ENCODE data around the gene CHST9. TPM values are rescaled to one million over a fixed set of nuclear protein-coding genes. Genes with fewer than 3 reads are reported as not detected.

Gene CHST9
- total RNA-seq, 2 experiments from 2014 or later = not detected

DNA sequence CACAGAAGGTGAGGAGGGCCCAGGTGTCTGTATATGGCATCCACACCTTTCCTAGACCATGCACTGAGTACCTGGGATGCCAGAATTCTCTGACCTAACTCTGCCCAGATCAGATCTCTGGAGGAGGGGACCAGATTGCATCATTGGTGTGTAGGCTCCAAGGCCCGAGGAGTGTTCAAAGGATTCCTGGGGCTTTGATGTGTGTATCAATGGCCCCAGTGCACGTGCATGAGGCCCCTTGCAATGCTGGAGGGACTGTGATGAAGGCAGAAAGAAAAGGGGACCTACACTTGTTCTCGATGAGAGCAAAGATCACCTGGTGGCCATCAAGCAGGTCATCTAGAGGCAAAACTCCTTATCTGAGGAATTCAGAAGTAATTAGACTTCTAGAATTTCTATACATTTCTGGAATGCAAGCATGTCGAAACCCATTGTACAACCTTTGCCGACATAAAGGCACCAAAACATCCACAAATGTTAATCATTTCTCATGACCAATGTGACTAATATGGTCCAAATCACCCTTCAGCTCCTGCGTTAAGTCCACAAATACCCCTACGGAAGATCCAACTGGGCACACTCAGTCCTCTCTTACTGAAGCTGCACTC lies 123.5 kb downstream of the CHST9 start:
- intact Hi-C loops (cut with micrococcal nuclease) = no loop called here
- CTCF ChIA-PET = no interaction called here
- H3K27ac Mint-ChIP-seq = no peak overlapping the region
- H3K27me3 Mint-ChIP-seq = no peaks in the 10 kb centered on the region
- H3K4me3 Mint-ChIP-seq = no peak overlapping the region
- POLR2A ChIA-PET = no interaction called here
- DNase-seq = no peak
- H3K4me1 Mint-ChIP-seq (ENCODE audit: low read depth) = no peaks in the 10 kb centered on the region
- no peaks in the 10 kb centered on the region for H3K36me3 Mint-ChIP-seq
- peaks cover 8% of the 10 kb centered on the region for H3K9me3 Mint-ChIP-seq

DNA sequence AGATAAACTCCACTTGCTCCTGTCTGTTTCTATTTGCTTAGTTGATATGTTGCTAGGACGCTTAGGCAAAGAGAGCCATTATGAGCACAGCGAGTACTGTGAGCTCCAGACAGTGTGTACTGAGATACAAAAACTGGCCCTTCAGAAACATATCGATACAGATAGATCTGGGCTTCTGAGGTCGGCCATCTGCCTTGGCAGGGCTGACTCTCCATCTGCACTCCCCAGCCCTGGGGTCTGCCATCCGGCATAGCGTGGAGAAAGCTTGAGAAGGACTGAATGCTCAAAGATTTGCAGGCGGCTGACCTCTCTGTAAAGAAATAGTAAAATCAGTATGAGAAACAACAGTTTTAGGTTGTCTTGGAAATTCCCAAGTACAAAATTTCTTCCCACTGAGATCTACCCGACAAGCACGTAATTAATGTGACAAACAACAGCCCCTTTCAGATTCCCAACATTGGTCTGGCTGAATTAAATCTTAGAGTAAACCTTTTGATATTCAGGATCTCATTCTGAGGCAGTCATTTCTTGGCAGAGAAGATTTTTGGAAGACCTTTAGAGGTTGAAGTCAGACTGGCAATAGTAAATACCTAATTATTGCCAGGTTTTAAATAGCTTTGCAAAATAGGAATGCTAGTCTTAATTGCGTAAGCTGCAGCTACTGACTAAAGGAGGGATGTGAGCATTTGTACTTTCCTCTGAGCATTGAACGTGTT lies 127.4 kb downstream of the CHST9 start:
- intact Hi-C loops (cut with micrococcal nuclease) = no loop called here
- ChIA-PET POLR2A (no interaction called here), CTCF (no interaction called here)
- no peaks in the 10 kb centered on the region for H3K4me1 Mint-ChIP-seq (ENCODE audit: low read depth)
- DNase-seq = no peak
- H3K36me3 Mint-ChIP-seq = no peaks in the 10 kb centered on the region
- H3K27ac Mint-ChIP-seq = no peak overlapping the region
- no peak overlapping the region for H3K4me3 Mint-ChIP-seq
- no peaks in the 10 kb centered on the region for H3K27me3 Mint-ChIP-seq
- H3K9me3 Mint-ChIP-seq = peaks cover 6% of the 10 kb centered on the region

DNA sequence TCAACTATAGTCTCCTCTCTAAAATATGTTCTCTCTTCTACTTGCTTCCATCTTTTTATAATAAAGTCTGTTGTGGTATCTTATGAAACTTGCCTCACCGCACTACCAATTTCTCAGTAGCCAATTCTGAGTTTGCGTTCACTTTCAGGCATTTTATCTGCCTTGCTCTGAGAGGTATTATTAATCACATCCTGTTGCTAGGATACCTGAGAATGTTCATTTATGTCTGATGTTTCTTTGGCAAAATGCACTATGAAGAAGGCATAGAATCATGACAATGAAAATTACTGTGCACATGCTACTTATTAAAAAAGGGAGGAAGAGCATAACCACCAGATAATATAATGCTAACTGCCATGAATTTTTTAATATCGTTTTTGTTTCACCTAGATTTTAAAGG lies 130.2 kb downstream of the CHST9 start:
- H3K9me3 Mint-ChIP-seq = peaks cover 3% of the 10 kb centered on the region
- ChIA-PET POLR2A (no interaction called here), CTCF (no interaction called here)
- H3K27ac Mint-ChIP-seq = no peak overlapping the region
- no peak for DNase-seq
- H3K27me3 Mint-ChIP-seq = no peaks in the 10 kb centered on the region
- H3K4me3 Mint-ChIP-seq = no peak overlapping the region
- no peaks in the 10 kb centered on the region for H3K36me3 Mint-ChIP-seq
- H3K4me1 Mint-ChIP-seq (ENCODE audit: low read depth) = no peaks in the 10 kb centered on the region
- intact Hi-C loops (cut with micrococcal nuclease) = no loop called here

DNA sequence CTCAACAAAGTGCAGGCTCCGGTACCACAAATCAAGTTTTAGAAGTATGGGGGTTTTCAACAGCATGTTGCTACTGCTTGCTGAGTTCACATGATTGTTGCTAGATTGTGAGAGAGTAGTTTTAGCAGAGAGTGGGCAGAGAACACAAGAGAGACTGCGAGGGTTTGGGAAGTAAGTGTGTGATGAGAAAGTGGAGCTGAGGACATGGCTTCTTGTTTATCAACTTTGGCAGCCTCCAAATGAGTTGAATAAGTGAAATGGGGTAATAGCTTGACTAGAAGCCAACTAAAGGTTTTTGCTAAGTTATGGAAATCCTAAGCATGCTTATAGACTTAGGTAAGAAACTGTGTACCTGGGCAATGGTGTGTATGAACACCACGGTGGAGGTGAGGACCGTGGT lies 135.1 kb downstream of the CHST9 start:
- Mint-ChIP-seq H3K9me3 (peaks cover 2% of the 10 kb centered on the region), H3K4me1 (ENCODE audit: low read depth) (no peaks in the 10 kb centered on the region), H3K4me3 (no peak overlapping the region), H3K36me3 (no peaks in the 10 kb centered on the region), H3K27ac (no peak overlapping the region), H3K27me3 (no peaks in the 10 kb centered on the region)
- intact Hi-C loops (cut with micrococcal nuclease) = no loop called here
- ChIA-PET CTCF (no interaction called here), POLR2A (no interaction called here)
- no peak for DNase-seq

DNA sequence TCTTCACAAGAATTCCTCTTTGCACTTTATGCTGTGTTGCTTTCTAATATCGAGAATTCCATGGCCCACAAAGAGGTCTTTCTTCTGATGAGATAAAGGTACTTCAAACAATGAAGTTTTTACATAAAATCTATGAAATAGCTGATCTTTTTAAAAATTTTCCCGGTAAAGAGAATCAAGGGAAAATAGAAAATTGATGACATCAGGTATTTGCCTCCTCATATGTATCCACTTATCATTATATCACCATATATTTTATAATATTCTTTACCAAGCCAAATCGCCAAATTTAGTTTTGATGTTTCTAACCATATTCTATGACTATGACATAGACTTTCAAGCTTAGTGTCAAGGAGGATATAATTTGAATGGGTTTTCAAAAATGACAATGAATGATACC lies 139.8 kb downstream of the CHST9 start:
- Mint-ChIP-seq H3K36me3 (no peaks in the 10 kb centered on the region), H3K27me3 (no peaks in the 10 kb centered on the region), H3K9me3 (peaks cover 2% of the 10 kb centered on the region), H3K4me1 (ENCODE audit: low read depth) (no peaks in the 10 kb centered on the region), H3K27ac (no peak overlapping the region), H3K4me3 (no peak overlapping the region)
- no peak for DNase-seq
- ChIA-PET POLR2A (interaction anchor here (0.6 kb wide), 1 partner anchor 268 kb away, joined by 7 read pairs; no protein-coding TSS in a partner anchor), CTCF (no interaction called here)
- intact Hi-C loops (cut with micrococcal nuclease) = no loop called here

DNA sequence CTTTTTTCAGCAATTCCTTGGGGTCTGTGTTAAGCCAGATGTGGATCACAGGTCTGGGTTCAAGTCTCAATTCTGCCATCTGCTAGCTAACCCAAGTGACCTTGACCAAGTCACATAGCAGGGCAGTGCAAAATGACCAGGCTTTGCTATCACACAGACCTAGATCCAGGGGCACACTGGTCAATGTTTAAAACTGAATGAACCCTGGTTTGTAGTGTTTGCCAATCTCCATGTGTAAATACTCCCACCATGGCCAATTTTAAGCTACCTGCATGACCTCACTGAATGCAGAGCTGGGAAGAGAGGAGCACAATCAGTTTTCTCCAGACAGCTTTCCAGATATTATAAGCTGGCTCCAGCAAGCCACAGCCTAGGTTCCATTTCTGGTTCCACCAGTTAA lies 142.9 kb downstream of the CHST9 start:
- Mint-ChIP-seq H3K9me3 (no peaks in the 10 kb centered on the region), H3K4me3 (no peak overlapping the region), H3K36me3 (no peaks in the 10 kb centered on the region), H3K4me1 (ENCODE audit: low read depth) (no peaks in the 10 kb centered on the region), H3K27me3 (no peaks in the 10 kb centered on the region), H3K27ac (no peak overlapping the region)
- intact Hi-C loops (cut with micrococcal nuclease) = no loop called here
- no peak for DNase-seq
- CTCF ChIA-PET = no interaction called here
- POLR2A ChIA-PET = no interaction called here

DNA sequence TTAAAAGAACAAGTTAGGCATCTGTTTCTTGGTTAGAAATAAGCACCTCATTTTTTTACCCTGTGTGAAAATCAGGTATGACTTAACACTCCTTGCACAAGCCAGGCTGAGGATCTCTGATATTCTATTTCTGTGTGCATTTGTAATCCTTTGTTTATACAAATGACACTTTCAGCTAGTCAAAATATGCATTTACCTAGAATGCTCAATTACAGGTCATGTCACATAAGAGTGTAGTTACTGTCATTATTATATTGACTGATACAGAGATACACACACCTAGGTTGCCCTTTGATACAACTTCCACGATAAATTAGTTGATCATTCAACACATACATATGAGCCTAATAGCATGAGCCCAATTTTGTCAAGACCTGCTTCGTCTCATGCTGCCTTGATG lies 144.3 kb downstream of the CHST9 start:
- CTCF ChIA-PET = no interaction called here

DNA sequence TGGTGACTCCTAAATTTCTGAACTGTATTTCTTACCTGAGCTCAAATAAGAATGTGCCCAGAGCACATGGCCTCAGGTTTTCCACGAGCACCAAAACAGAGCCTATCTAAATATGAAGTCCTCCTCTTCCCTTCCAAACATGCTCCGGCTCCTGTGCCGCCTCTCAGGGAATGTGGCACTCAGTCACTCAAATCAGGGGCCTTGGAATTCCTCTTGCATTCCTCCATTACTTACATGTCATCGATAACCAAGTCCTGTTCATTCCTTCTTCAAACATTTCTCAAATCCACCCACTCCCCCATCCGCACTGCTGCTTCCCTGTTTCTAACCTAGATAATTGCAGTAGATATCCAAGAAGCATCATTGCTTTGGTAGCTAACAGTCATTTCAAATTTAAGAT lies 151.4 kb downstream of the CHST9 start:
- ChIA-PET POLR2A (no interaction called here), CTCF (no interaction called here)
- Mint-ChIP-seq H3K27ac (no peak overlapping the region), H3K36me3 (no peaks in the 10 kb centered on the region), H3K9me3 (no peaks in the 10 kb centered on the region), H3K4me3 (no peak overlapping the region), H3K27me3 (no peaks in the 10 kb centered on the region), H3K4me1 (ENCODE audit: low read depth) (no peaks in the 10 kb centered on the region)
- intact Hi-C loops (cut with micrococcal nuclease) = no loop called here
- no peak for DNase-seq

More for the DNA sequence above, 144.3 kb downstream of the CHST9 start:
- H3K36me3 Mint-ChIP-seq = no peaks in the 10 kb centered on the region
- H3K4me3 Mint-ChIP-seq = no peak overlapping the region
- no peaks in the 10 kb centered on the region for H3K9me3 Mint-ChIP-seq
- no peak for DNase-seq
- intact Hi-C loops (cut with micrococcal nuclease) = no loop called here
- POLR2A ChIA-PET = no interaction called here
- no peak overlapping the region for H3K27ac Mint-ChIP-seq
- no peaks in the 10 kb centered on the region for H3K27me3 Mint-ChIP-seq
- H3K4me1 Mint-ChIP-seq (ENCODE audit: low read depth) = no peaks in the 10 kb centered on the region

DNA sequence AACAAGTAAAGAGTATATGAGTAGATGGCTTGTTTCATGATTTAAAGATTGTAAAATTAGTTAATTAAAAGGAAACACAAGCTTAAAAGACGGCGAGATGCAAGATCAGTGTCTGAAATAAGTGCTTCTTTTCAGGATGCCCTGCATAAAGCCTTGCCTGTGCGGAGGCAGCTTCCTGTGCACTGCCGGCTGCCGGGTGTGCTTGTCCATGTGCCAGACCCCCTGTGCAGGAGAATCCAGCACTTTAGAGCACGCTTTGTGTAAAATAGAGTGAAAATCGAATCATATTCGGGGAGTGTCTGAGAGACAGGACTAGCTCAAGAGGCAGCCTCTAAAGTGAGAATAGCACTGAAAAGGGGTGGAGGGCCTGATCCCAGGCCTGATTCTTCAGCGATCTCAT lies 154.7 kb downstream of the CHST9 start:
- H3K4me3 Mint-ChIP-seq = no peak overlapping the region
- no peak for DNase-seq
- H3K9me3 Mint-ChIP-seq = no peaks in the 10 kb centered on the region
- H3K36me3 Mint-ChIP-seq = no peaks in the 10 kb centered on the region
- intact Hi-C loops (cut with micrococcal nuclease) = no loop called here
- H3K4me1 Mint-ChIP-seq (ENCODE audit: low read depth) = no peaks in the 10 kb centered on the region
- POLR2A ChIA-PET = no interaction called here
- CTCF ChIA-PET = no interaction called here
- H3K27me3 Mint-ChIP-seq = no peaks in the 10 kb centered on the region
- no peak overlapping the region for H3K27ac Mint-ChIP-seq

DNA sequence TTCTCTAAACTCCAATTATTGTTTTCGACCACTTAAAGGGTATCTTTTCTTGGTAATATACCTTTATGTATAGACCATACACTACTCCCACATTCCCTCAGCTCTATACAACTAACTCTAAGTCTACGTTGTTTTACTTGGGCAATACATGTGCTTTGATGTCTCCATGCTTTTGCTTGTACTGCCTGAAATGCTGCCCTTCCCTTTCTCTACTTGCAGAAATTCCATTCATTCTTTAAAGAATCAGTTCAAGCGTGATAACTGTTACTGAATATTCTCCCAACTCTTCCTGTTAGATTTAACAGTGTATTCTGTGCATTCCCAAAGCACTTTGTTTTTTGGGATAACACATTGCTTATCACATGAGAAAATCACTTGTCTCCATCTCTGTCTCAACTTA lies 162.6 kb downstream of the CHST9 start:
- no peak overlapping the region for H3K27ac Mint-ChIP-seq
- H3K4me1 Mint-ChIP-seq (ENCODE audit: low read depth) = no peaks in the 10 kb centered on the region
- no peak for DNase-seq
- H3K36me3 Mint-ChIP-seq = no peaks in the 10 kb centered on the region
- no peak overlapping the region for H3K4me3 Mint-ChIP-seq
- no peaks in the 10 kb centered on the region for H3K9me3 Mint-ChIP-seq
- no peaks in the 10 kb centered on the region for H3K27me3 Mint-ChIP-seq
- ChIA-PET CTCF (no interaction called here), POLR2A (no interaction called here)
- intact Hi-C loops (cut with micrococcal nuclease) = no loop called here

DNA sequence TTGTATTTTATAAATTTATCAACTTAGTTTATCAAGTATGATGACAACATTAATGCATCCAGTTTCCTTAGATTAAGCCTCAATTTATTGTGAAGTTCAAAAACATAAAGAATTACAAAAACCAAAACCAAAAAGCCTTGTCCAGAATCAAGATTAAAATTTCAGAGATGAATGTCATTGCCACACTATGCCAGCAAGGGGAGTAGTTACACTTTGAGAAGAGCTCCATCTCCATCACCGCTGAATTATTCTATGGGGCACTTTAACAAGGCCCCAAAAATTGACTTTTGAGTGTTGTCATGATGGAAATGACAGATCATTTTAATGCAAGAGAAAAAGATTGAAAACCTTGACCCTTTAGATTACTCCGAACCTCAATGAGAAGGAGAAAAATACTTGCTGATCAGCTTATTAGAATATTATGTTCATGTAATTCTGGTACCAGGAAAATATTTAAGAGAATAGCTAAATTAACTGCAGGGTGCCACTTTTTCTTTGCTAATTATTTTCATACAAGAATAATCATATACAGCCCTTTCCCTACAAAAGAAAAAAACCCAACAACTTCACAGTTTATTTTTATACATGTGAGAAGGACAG lies 167.1 kb downstream of the CHST9 start:
- Mint-ChIP-seq H3K4me3 (no peak overlapping the region), H3K36me3 (no peaks in the 10 kb centered on the region), H3K4me1 (ENCODE audit: low read depth) (no peaks in the 10 kb centered on the region), H3K27ac (no peak overlapping the region), H3K27me3 (no peaks in the 10 kb centered on the region), H3K9me3 (no peaks in the 10 kb centered on the region)
- intact Hi-C loops (cut with micrococcal nuclease) = no loop called here
- POLR2A ChIA-PET = no interaction called here
- CTCF ChIA-PET = no interaction called here
- DNase-seq = no peak

DNA sequence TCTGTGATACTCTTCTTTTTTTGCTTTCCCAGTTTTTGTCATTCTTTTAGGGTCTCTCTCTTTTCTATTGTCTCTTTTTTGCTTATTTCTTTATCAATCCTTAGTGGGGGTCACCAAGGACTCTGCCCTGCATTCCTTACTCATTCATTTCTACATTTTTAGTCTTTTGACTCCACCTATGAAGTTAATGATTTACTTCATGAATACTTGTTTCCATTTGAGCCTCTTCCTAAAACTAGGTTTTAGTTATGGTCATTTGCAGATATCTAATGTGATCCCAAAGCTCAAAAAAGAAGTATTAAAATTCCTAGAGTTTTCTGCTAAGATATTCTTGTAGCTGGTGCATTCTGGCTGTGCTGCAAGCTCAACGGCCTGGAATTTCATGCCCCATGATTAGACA lies 170.3 kb downstream of the CHST9 start:
- H3K9me3 Mint-ChIP-seq = no peaks in the 10 kb centered on the region
- H3K4me3 Mint-ChIP-seq = no peak overlapping the region
- no peaks in the 10 kb centered on the region for H3K27me3 Mint-ChIP-seq
- DNase-seq = no peak
- POLR2A ChIA-PET = no interaction called here
- H3K27ac Mint-ChIP-seq = no peak overlapping the region
- intact Hi-C loops (cut with micrococcal nuclease) = no loop called here
- CTCF ChIA-PET = no interaction called here
- no peaks in the 10 kb centered on the region for H3K36me3 Mint-ChIP-seq
- H3K4me1 Mint-ChIP-seq (ENCODE audit: low read depth) = no peaks in the 10 kb centered on the region

DNA sequence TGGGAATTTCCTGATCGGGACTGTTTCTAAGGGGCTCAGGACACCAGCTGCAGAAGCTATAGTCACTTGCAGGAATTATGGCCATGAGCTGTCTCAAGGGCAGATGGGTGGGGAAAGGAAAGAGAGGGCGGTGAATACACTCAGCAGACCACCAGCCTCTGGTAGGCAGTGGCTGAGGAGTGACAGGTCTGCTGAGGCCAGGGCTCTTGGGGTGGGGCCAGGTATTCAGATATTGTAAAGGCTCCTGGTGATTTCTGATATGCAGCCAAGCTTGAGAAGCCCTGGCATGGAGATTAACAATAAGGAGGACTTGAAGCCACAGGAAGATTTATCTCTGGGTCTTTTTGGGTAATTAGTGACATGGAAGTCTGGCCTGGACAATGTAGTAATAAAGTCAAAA lies 174.3 kb downstream of the CHST9 start:
- Mint-ChIP-seq H3K4me1 (ENCODE audit: low read depth) (no peaks in the 10 kb centered on the region), H3K27me3 (no peaks in the 10 kb centered on the region), H3K9me3 (no peaks in the 10 kb centered on the region), H3K36me3 (no peaks in the 10 kb centered on the region), H3K27ac (no peak overlapping the region), H3K4me3 (no peak overlapping the region)
- no peak for DNase-seq
- ChIA-PET CTCF (no interaction called here), POLR2A (no interaction called here)
- intact Hi-C loops (cut with micrococcal nuclease) = no loop called here
